Measurements from ENCODE around the gene SLC15A1.

The SLC15A1 gene

GRCh38 chr13:98787173-98787572 is 34.7 kb upstream of the SLC15A1 start:
- DNase-seq (ENCODE audit: extremely low read depth, low read depth) = no peak
- TF ChIP-seq, protein P1, sequence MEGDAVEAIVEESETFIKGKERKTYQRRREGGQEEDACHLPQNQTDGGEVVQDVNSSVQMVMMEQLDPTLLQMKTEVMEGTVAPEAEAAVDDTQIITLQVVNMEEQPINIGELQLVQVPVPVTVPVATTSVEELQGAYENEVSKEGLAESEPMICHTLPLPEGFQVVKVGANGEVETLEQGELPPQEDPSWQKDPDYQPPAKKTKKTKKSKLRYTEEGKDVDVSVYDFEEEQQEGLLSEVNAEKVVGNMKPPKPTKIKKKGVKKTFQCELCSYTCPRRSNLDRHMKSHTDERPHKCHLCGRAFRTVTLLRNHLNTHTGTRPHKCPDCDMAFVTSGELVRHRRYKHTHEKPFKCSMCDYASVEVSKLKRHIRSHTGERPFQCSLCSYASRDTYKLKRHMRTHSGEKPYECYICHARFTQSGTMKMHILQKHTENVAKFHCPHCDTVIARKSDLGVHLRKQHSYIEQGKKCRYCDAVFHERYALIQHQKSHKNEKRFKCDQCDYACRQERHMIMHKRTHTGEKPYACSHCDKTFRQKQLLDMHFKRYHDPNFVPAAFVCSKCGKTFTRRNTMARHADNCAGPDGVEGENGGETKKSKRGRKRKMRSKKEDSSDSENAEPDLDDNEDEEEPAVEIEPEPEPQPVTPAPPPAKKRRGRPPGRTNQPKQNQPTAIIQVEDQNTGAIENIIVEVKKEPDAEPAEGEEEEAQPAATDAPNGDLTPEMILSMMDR (IDR thresholded peaks at IDR 0.05; ENCODE audit: low read depth, low read length, missing control alignments) = no peak
- no peak overlapping the region for H3K4me3 ChIP-seq (replicated peaks; ENCODE audit: low read depth, low read length)

DNA sequence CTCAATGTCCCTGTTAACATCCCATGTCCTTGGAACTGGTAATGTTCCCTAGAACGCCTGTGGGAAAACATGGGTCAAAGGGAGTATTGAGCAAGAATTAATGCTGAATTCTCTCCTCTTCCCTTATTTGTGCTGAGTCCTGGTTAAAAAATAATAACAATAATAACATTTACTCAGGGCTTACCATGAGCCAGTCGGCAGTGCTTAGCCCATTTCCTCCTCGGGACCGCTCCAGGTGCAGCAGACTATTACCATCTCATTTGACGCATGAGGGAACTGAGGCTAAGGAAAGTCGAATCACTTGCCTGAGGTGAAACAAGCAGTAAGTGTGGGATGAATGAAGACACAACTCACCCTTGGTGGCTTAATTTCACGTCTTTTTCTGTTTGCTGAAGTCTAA is 33.6 kb upstream of the SLC15A1 start:
- H3K4me3 ChIP-seq (replicated peaks; ENCODE audit: low read depth, low read length) = no peak overlapping the region
- TF ChIP-seq, protein P1 (IDR thresholded peaks at IDR 0.05; ENCODE audit: low read depth, low read length, missing control alignments) = no peak
- no peak for DNase-seq (ENCODE audit: extremely low read depth, low read depth)

- TF ChIP-seq, protein P1 (IDR thresholded peaks at IDR 0.05; ENCODE audit: low read depth, low read length, missing control alignments) = no peak
- H3K4me3 ChIP-seq (replicated peaks; ENCODE audit: low read depth, low read length) = no peak overlapping the region
- no peak for DNase-seq (ENCODE audit: extremely low read depth, low read depth)
Observed at GRCh38 chr13:98785405-98785804, 32.9 kb upstream of the SLC15A1 start.

DNA sequence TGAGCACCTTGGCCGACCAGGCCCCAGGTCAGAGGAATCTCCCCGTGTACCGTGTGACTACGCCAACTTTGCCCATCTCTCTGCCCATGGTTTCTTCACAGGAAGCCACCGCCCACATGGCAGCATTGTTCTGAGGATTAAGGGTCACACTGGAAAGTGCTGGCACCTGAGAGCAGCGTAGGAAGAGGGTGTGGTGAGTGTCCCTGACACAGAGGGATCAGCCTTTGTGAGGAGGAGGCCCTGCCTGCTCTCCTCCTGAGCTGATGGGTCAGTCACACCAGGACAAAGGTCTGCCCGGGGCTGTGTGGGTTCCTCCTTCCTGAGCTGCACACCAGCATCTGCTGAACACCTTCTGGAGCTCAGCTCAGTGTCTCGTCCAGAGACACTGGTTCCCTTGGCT is 32.2 kb upstream of the SLC15A1 start:
- DNase-seq (ENCODE audit: extremely low read depth, low read depth) = no peak
- no peak overlapping the region for H3K4me3 ChIP-seq (replicated peaks; ENCODE audit: low read depth, low read length)
- TF ChIP-seq, protein P1 (IDR thresholded peaks at IDR 0.05; ENCODE audit: low read depth, low read length, missing control alignments) = no peak

DNA sequence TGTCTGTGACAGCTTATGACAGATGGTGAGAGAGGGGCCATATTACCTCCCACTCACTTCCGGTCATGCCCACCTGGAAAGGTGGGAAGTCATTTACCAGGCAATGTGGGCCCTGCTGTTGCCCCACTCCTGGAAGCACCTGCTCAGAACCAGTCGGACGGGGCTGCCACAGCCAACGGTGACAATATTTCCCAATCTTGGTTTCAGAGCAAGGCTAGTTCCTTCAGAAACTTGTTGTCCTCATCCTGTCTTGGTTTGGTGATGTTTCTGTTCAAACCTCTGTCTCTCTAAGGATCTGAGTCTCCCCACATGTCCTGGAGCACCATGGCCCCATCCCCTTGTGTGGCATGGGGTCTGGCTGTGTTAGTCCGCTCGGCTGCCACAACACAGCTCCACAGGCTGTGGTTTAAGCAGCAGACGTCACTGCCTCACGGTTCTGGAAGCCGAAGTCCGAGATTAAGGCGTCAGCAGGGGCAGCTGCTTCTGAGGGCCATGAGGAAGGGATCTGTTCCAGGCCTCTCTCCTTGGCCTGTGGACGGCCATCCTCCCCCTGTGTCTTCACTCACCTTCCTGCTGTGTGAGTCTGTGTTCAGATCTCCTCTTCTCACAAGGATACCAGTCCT is 31.5 kb upstream of the SLC15A1 start:
- TF ChIP-seq, protein P1 (IDR thresholded peaks at IDR 0.05; ENCODE audit: low read depth, low read length, missing control alignments) = no peak
- no peak for DNase-seq (ENCODE audit: extremely low read depth, low read depth)
- no peak overlapping the region for H3K4me3 ChIP-seq (replicated peaks; ENCODE audit: low read depth, low read length)

DNA sequence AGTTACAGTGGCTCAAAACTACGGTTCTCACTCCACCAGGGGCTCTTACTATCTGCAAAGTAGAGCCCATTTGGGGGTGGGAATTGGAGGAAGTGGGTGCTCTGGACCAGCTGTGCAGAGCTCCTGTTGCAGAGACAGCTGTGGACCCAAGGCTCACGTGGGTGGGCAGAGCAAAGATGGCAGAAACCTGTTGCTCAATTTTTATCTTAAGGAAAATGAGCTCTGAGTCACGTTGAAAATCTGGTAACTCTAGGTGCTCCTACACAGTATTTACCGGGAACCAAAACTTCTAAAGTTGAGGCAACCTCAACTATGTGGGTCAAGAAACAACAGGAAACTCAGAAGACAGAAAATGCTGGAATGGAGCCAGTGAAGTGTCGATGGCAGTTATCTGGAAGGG is 30.2 kb upstream of the SLC15A1 start:
- no peak for DNase-seq (ENCODE audit: extremely low read depth, low read depth)
- no peak overlapping the region for H3K4me3 ChIP-seq (replicated peaks; ENCODE audit: low read depth, low read length)
- TF ChIP-seq, protein P1 (IDR thresholded peaks at IDR 0.05; ENCODE audit: low read depth, low read length, missing control alignments) = no peak

DNA sequence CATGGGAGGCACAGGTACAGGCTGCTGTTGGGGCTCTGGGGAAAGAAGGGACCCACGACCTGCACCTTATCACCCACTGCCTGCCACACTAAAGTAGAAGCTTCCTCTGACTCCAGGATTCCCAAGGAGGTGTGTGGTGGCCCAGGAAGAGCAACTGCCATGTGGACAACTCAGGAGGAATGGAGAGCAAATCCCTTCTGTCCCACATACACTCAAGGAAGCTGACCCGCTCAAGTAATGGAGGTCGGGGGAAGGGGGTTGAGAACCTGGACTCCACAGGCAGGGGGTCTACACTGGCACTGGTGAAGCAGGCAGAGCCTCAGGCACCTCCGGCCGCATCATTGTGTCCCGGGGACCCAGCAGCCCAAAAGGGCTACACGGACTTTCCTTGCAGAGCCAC is 29.4 kb upstream of the SLC15A1 start:
- no peak for DNase-seq (ENCODE audit: extremely low read depth, low read depth)
- H3K4me3 ChIP-seq (replicated peaks; ENCODE audit: low read depth, low read length) = no peak overlapping the region
- TF ChIP-seq, protein P1 (IDR thresholded peaks at IDR 0.05; ENCODE audit: low read depth, low read length, missing control alignments) = no peak

All from HFF-Myc (cell line).